GM19035 (cell line): Measurements from ENCODE around the gene THAP7.
"Not testable (repeated sequence)": the region's sequence is repeated elsewhere in the genome, so short reads cannot be mapped to it uniquely, and the experiment has no call there.

Source experiments
- ATAC-seq: cut with Tn5 transposase; IDR thresholded peaks from one replicate; pipeline ENCODE4 v1.9.1; 2021; ENCODE audit not compliant: unreplicated experiment

The THAP7 gene

DNA sequence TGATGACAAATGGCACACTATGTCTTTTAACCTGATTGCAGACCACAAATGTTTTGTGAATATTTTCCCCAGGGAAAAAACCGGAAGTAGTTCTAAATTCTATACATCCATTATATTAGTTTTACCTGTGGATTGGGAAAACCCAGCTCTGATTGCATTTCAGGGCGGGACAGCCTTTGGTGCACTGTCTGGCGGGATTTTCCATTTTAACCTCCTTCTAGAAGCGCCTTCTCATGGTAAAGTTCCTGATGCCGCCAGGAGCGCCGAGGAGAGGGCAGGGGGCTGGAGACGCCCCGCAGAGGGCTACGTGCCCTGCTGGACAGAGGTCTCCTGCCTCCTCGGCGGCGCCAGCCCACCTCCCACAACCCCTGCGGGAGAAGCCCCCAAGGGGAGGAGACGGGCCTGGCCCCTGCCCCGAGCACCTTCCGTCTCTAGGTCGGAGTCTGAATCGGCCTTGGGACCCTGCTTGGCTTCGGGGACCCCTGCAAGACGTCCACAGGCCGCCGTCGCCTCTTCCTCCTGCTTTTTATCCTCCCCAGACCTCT, 11.8 kb upstream of the THAP7 start:
- ATAC-seq: peak; percentile 19

DNA sequence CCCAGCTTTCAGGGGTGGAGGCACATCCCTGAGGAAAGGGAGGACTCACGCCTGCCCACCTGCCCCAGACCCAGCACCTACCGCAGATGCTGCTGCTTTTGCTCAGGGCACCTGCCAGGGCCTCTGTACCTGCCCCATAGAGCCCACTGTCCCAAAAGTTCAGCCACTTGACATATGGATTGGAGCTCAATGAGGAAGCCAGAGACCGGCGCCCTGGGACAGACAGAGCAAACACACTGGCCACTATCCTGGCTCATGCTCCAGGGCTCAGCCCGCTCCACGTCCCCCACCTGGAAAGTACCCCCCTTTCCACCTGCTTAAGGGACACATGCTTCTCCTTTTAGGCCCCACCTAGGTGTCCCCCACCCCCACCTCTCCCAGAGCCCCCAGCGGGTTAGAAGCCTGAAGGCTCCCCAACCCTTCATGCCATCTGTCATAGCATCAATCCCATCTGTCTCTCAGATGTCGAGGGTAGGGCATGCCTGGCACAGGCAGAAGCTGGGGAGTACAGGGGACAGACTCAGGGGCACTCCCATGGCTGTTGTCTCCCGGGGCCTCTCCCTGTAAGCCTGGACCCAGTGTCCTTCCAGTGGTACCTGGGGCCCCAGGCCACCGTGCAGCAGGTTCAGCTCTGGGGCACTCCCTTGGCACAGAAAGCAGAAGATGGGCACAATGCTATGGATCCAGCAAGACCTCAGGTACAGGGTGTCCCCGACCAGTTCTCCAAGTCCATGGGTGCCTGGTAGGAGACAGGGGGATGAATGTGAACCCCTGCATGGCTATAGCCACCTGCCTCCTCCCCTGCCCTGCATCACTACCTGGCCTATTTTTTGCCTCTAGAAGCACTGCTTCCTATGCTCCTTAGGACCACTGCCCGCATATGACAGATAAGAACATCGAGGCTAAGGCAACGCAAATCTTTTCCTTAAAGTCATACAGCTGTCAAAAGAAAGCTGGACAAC, 10.8 kb upstream of the THAP7 start:
- ATAC-seq: no peak

DNA sequence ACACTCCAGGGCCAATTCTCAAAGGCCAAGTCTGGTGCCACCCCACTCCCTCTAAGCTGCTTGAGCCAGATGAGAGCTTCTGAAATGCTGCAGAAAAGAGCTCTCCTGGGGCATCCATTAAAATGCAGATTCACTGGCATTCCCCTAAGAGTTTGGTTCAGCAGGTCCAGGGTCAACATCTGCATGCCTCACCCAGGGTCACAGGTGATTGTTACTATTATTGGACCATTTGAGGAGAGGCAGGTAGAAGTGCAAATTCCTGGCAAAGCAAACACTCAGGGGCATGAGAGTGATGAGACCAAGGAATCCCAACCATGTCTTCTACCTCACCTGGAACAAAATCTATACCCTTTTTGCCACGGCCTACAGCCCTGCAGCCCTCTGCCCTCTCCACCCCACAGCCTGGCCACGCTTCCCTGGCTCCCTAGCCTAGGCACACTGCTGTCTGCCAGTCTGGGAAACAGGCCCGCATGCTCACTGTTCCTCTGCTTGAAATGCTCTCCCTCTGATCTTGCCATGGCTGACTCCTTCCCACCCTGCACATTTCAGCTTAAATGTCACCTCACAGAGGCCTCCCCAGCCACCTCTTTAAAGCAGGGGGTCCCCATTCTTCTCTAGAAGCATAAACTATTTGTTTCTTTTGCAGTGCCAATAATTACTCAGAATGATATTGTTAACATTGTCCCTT, 8.7 kb upstream of the THAP7 start:
- ATAC-seq: no peak

DNA sequence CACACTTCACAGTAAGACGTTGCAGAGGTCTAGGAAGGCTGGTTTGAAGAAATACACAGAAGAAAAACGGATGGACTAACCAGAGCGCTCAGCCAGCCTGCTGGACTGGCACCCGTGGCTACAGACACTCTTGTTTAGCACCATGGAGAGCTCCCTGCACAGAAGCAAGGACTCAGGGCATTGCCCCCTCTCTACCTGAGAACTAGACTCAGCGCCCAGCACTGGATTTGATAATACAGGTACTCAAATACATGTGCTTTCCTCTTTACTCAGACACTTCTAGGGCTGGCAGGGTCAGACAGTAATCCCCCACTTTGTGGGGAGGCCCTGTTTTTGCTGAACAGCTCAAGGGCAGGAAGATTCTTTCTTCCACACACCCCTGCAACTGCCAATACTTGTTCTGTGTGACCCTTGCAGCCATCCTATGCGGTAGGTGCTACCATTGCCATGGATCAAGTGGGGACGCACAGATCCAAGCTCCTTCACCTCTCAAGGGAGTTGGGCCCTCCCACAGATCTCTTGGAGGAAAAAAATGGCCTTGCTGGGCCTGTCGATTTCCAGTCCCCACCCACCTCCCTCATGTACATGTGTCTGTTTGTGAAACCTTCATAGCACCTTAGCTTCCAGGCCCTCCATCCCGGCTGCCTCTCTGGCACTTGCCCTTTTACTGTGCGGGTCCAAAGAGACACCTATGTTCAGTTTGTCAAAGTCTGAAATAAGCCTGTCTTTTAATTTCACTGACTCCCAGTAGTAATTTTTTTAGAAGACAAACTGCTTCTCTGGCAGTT, 7.9 kb upstream of the THAP7 start:
- ATAC-seq: no peak

DNA sequence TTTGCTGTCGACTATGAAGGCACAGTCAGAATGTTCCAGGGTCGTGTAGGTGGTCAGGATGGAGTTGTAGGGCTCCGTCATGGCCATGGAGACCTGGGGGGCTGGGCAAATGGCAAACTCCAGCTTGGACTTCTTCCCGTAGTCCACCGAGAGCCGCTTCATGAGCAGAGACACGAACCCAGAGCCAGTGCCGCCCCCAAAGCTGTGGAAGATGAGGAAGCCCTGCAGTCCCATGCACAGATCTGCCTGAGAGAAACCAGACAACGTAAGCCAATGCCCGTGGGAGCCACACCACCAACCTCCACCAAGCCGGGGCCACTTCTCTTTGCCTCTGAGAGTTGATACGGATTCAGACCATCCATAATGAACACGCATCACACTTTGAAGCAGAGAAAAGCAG, 7.3 kb upstream of the THAP7 start:
- not testable (repeated sequence) for ATAC-seq

DNA sequence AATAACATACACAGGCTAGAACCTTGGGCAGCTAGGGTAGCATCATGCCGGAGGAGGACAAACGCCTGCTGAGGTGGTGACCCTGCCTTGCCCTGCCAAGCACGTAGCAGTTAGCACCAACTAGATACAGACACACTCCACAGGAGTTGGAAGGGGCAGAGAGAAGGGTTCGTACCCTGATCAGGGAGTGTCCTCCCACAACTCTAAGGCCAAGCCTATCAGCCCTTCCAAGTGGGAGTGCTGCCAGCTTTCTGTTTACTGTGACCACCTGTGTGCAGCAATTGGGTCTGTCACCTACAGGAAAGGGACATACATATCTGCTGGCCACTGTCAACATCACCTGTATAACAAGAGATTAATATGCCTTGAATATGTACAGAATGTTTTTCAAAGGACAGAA, 1.9 kb upstream of the THAP7 start:
- ATAC-seq: no peak

DNA sequence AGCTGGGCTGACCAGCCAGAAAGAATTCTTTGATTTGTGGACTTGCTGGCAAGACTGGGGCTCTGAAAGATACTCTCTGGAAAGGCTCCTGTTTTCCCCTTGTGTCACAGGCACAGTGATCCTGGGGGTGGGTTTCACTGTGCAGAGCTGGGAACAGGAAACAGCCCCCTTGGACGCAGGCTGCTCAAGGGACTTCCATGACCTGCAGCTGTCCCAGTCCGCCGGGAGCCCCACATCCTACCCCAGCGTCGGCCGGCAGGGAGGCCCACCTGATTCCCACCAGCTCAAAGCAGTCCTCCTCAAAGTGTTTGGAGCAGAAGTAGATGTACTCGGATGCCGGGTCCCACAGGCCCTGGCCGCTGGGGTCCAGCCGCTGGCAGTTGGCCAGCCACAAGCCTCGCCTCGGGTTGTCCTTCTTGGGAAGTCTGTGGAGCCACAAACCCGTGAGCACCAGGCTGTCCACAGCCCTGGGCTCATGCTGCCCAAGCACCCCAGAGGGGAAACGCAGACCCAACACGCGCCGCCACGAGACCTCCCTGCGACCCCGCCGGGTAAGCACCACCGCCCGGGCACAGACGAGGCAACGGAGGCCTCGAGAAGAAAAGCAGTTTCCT, 824 bp downstream of the THAP7 start:
- peak; percentile 29 for ATAC-seq

DNA sequence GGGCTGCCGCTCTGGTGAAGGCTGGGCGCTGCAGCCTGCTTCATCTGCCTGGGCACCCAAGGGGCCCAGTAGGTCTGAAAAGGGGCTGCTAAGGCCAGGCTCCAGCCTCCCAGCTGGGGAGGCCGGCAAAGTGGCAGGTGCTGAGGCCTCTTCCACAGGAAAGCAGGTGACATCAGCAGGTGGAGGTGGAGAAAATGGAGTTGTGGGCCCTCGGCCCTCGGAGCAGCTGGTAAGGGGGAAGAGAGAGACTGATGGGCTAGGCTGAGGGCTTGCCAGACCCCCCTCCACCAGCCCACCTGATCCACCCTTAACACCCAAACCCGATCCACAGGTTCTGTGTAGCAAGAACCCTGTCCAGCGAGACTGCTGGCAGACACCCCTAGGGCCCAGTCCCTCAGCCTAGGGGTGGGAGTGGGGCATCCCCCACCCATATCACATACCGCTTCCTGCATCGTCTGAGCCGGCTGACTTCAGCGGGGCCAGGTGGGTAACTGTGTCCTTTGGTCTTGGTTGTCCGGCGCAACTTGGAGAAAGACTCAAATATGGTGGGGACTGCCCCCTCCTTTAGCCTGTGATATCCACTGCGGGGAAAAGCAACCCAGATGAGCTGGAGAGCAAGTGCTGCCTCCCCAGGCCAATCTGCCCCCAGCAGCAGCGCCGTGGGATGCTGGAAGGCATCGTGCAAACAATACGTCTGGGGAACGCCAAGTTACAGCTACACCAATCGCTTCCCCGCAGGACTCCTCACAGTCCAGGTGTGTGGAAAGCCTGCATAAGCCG, 1.5 kb downstream of the THAP7 start:
- ATAC-seq: no peak

DNA sequence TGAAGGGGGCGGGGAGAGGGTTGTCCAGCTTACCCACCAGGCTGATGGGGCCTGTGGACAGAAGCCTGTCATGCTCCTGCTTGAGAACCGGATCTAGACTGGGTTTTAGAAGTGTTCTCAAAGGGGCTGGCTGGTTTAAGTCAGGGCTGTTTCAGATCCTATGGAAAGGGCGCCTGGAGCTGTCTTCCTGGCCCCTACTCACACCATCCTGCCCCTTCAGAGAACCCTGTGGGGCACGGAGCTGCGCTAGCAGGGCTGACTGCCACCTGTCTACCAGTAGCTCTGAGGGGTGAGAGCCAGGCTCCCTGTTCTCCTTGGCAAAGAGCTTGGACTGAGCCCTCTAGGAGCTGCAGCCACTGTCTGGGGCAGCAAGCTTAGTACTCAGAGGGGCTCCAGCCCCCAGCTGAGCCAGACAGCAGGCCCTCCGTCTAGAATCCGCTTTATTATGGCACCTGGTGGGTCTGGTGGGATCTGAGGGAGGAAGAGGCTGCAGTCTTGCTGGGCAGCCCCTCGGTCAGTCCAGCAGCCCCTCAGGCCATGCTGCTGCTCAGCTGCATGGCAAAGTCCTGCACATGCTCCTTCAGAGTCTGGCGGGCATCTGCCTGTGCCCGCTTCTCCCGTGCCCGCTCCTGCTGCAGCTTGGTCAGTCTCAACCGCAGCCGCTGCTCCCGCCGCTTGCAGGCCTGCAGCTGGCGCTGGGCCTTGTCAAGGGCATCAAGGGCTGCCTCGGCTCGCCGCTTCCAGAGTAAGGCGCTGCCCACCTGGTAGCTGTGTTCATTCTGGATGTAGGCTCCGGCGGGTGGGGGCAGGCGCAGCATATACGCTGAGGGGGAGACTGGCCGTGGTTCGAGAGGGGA, 2.3 kb downstream of the THAP7 start:
- ATAC-seq: no peak

DNA sequence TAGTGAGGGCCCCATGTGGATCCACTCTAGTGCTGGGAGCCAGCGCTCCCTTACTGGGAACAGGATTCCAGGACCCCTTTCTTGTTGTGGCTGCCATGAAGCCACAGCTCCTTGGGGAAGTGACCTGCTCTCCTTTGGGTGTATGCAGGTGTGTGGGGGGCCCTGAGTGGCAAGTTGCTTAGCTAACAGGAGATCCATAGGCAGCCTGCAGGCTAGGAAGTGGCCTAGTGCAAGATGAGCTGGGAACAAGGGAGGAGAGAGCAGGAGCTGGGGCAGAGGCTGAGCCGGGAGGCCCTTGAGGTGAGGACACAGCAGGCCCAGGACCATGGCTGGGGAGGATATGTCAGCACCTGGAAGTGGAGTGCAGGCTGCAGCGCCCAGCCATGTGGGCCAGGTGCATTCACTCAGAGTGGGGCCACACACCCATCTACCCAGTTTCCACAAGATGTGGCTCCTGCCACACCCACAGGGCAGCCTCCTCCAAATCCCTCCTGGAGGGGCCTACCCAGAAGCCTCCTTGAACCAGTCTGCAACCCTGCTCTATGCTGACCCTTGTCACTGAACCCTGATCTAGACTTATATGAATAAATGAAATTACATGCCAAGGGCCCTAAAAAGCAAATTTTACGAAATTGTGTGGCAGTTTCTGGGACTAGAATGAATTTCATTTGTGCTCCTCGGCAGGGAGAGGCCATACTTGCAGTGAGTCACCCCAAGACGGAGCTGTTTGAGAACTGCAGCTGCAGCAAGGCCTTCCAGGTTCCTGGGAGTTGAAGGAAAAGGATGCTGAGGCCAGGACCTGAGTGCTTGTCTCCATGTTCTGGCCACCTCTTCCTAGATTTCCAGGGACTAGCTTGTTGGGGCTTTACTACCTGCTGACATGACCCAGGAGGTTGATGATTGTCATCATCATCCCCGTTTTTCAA, 3.2 kb downstream of the THAP7 start:
- no peak for ATAC-seq

DNA sequence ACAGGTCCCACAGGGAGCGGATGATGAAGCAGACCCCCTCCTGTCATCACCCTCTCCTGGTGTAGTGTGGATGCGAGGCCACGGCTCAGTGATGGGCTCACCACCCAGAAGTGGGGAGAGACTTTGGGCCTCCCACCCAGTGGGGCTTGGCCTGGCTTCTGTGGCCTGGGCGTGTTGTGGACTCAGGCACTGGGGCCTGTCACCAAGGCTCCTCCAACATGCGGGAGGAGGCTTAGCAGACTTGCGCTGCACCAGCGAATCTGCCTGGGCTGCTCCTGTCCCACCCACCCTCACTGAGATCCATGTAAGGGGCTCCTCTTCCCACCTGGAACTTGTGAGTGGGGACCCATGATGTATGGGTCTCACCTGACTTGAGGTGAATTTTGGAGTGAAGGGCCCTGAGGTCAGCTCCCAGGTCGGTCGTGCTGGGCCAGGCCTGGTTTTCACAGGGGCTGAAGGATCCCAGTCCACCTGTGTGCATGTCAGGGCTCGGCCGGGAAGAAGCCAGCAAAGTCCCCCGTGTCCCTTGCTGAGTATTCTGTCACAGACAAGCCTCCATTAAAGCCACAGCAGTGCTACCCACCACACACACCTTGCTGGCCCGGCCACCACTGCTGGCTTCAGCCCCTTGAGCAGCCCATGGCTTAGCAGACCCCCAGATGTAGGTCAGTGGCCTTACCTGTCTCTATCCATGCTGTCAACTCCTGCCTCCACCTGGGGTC, 4.2 kb downstream of the THAP7 start:
- ATAC-seq: no peak

DNA sequence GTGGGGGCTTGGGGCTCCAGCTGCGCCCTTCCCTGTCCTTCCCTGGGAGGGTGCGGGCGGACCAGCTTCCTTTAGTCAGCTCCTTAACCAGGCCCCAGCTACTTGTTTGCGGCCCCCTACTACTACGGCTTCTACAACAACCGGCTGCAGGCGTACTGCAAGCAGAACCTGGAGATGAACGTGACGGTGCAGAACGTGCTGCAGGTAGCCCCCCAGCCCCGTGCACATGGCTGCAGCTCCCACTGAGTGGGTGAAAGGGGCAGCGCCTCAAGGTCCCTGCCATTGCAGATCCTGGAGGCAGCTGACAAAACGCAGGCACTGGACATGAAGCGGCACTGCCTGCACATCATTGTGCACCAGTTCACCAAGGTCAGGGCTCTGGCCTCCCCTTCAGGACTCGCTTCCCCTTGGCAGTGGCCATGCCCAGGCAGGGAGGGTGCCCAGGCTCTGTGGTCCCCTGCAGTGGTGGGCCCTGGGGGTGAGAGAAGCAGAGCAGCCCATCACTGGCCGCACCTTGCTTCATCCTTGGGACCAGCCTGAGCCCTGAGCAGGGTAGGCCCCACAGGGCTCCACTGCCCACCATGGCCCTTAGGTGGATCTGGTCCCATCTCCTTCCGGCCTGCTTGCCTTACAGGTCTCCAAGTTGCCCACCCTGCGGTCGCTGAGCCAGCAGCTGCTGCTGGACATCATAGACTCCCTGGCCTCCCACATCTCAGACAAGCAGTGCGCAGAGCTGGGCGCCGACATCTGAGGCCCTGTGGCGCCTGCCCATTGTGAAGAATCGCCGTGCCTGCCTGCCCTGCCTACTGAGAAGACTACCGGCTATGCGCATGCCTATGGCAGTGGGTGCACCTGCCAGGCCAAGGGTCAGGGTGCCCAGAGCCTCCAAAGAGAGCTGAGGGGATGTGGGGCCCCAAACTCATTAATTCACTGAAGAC, 5.1 kb downstream of the THAP7 start:
- no peak for ATAC-seq

DNA sequence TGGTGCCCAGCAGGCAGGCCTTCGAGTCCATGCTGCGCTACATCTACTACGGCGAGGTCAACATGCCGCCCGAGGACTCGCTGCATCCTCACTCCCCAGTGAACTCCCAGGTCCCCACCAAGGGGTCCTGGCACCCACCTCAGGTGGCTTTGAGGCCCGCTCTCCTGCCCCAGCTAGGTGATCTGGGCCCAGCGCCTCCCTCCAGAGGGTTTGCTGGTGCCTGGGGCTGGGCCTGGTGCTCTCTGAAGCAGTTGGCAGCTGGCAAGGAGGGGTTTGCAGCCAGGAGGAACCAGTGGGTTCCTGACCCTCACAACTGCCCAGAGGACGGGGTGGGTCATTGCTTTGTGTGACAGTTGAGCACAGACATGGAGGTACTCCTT, 5.9 kb downstream of the THAP7 start:
- no peak for ATAC-seq

DNA sequence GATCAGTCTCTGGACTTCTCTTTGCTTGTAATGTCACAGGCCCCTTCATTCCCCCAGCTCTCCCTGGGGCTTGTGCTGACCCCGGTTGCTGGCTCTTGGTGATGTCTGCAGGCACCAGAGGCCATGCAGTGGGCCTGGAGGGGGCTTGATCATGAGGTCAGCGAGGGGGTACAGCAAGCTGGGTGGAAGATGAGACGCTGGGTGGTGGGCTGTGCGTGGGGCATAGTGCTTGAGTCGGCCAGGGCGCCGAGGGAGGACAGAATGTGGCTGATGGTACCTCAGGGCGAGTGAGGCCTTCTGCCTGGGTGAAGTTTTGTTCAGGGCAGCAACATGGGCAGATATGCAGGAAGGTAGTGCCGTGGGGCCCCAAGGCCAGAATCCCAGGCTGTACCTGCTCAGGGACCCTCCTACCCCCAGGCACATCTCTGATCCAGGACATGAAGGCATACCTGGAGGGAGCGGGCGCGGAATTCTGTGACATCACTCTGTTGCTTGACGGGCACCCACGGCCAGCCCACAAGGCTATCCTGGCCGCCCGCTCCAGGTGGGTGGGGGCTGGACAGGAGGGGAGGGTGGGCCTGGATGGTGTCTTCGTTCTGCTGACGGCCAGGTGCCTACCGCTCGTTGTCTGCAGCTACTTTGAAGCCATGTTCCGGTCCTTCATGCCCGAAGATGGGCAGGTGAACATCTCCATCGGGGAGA, 6.4 kb downstream of the THAP7 start:
- no peak for ATAC-seq

DNA sequence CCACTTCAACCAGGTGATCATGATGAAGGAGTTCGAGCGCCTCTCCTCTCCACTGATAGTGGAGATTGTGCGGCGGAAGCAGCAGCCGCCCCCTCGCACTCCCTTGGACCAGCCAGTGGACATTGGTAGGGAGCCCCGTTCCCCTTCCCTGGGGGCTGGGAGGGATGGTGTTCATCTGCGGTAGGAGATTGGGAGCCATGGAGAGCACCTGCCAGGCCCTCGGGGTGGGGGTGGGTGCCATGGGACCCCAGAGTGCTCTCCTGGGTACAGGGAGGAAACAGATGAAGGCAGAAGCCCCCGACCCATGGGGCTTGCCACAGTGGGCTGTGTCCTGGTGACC, 7.0 kb downstream of the THAP7 start:
- ATAC-seq: no peak
